Measurements from ENCODE around the gene CDH13.

Gene CDH13

GRCh38 chr16:82848013-82848412 lies 221.2 kb downstream of the CDH13 start:
- DNase-seq (ENCODE audit: low spot score) = no peak

- no peak for DNase-seq (ENCODE audit: low spot score)
Observed at GRCh38 chr16:82852388-82853008, 225.7 kb downstream of the CDH13 start.

GRCh38 chr16:82855471-82855870 lies 228.7 kb downstream of the CDH13 start:
- no peak for DNase-seq (ENCODE audit: low spot score)

- DNase-seq (ENCODE audit: low spot score) = no peak
Observed at GRCh38 chr16:82857693-82858365, 231.1 kb downstream of the CDH13 start.

- no peak for DNase-seq (ENCODE audit: low spot score)
Observed at GRCh38 chr16:82859662-82860061, 232.9 kb downstream of the CDH13 start.

GRCh38 chr16:82860071-82860470 lies 233.3 kb downstream of the CDH13 start:
- DNase-seq (ENCODE audit: low spot score) = no peak

- no peak for DNase-seq (ENCODE audit: low spot score)
Observed at GRCh38 chr16:82862057-82862456, 235.3 kb downstream of the CDH13 start.

GRCh38 chr16:82864332-82865040 lies 237.7 kb downstream of the CDH13 start:
- DNase-seq (ENCODE audit: low spot score) = no peak

GRCh38 chr16:82865412-82865811 lies 238.6 kb downstream of the CDH13 start:
- no peak for DNase-seq (ENCODE audit: low spot score)

- DNase-seq (ENCODE audit: low spot score) = no peak
Observed at GRCh38 chr16:82867485-82867884, 240.7 kb downstream of the CDH13 start.

GRCh38 chr16:82874271-82874670 lies 247.5 kb downstream of the CDH13 start:
- DNase-seq (ENCODE audit: low spot score) = no peak

- DNase-seq (ENCODE audit: low spot score) = no peak
Observed at GRCh38 chr16:82874672-82875071, 247.9 kb downstream of the CDH13 start.

GRCh38 chr16:82876951-82877350 lies 250.2 kb downstream of the CDH13 start:
- no peak for DNase-seq (ENCODE audit: low spot score)

- no peak for DNase-seq (ENCODE audit: low spot score)
Observed at GRCh38 chr16:82878466-82878865, 251.7 kb downstream of the CDH13 start.

- DNase-seq (ENCODE audit: low spot score) = no peak
Observed at GRCh38 chr16:82880346-82880745, 253.6 kb downstream of the CDH13 start.

- no peak for DNase-seq (ENCODE audit: low spot score)
Observed at GRCh38 chr16:82881516-82881915, 254.7 kb downstream of the CDH13 start.

GRCh38 chr16:82882226-82882625 lies 255.5 kb downstream of the CDH13 start:
- no peak for DNase-seq (ENCODE audit: low spot score)

GRCh38 chr16:82882982-82883835 lies 256.4 kb downstream of the CDH13 start:
- no peak for DNase-seq (ENCODE audit: low spot score)

- DNase-seq (ENCODE audit: low spot score) = no peak
Observed at GRCh38 chr16:82884320-82884898, 257.6 kb downstream of the CDH13 start.

GRCh38 chr16:82886146-82886545 lies 259.4 kb downstream of the CDH13 start:
- DNase-seq (ENCODE audit: low spot score) = no peak

- no peak for DNase-seq (ENCODE audit: low spot score)
Observed at GRCh38 chr16:82888591-82889001, 261.8 kb downstream of the CDH13 start.

- no peak for DNase-seq (ENCODE audit: low spot score)
Observed at GRCh38 chr16:82891424-82891823, 264.7 kb downstream of the CDH13 start.

Measured in COLO829 (cell line).